Left ventricle myocardium inferior (tissue), 1 donor: ENCODE data around the gene NFIA. TPM values are rescaled to one million over a fixed set of nuclear protein-coding genes. Genes with fewer than 3 reads are reported as not detected.

Experiments
- DNase-seq: peaks from one replicate; pipeline ENCODE4 v3.0.0-alpha.2; 2020
- H3K27ac ChIP-seq: fragments of 200-600 bp; replicated peaks from 2 replicates; pipeline ENCODE4 v1.8.0; 2021
- H3K27me3 ChIP-seq: fragments of 200-600 bp; 2 replicates; pipeline ENCODE4 v1.8.0; 2021; ENCODE audit warnings: low read depth
- H3K36me3 ChIP-seq: fragments of 200-600 bp; 2 replicates; pipeline ENCODE4 v1.8.0; 2021
- H3K4me1 ChIP-seq: fragments of 200-600 bp; 2 replicates; pipeline ENCODE4 v1.8.0; 2021
- H3K4me3 ChIP-seq: fragments of 200-600 bp; 2 replicates; pipeline ENCODE4 v1.8.0; 2021; ENCODE audit warnings: mild to moderate bottlenecking, moderate library complexity
- H3K9me3 ChIP-seq: fragments of 200-600 bp; replicated peaks from 2 replicates; pipeline ENCODE4 v1.8.0; 2021
- intact Hi-C: fragments of 100-400 bp; cut with micrococcal nuclease; formaldehyde crosslinking; loops from one replicate; pipeline ENCODE4 v1.11.0; 2022
- total RNA-seq: library from RNA; stranded (reverse); fragmentation: NEBNext Ultra II Directional; extraction: Animal tissue kit (Norgen Biotek cat#: 25700); gene quantifications from one replicate; pipeline ENCODE4 v1.2.1, GENCODE V29; 2021
- TF ChIP-seq, protein P1 (sequence below): fragments of 200-600 bp; IDR thresholded peaks from 2 replicates; pipeline ENCODE4 v1.8.0; 2021; ENCODE audit warnings: antibody characterized with exemption, mild to moderate bottlenecking, borderline replicate concordance
- donor health status: DM: no; HTN: yes; CAD: no; lungs with severe emphysema.

Gene NFIA
- total RNA-seq, 1 donor from 2014 or later, result 90.2 TPM

DNA sequence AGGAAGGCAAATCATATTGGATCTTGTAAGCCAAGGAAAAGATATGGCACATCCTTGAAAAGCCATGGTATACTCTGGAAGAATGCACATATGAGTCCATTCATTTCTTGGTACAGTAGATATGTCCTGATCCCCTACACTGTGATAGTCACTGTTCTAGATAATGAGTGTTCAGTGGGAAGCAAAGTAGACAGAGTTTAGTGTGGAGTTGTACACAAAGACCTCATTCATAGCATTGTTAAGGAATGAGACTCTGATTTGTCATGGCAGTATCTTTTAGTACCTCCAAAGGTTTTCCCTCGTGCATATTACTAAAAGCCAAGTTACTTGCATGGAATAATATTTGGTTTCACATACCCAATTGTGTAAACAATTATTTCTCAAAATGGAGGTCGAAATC is 204.7 kb downstream of the NFIA start:
- Histone ChIP-seq H3K27me3 (no peaks in the 10 kb centered on the region), H3K36me3 (no peaks in the 10 kb centered on the region), H3K27ac (no peak overlapping the region), H3K4me3 (no peak overlapping the region), H3K9me3 (no peaks in the 10 kb centered on the region), H3K4me1 (peaks cover 69% of the 10 kb centered on the region)
- no peak for DNase-seq
- intact Hi-C loops, result no loop called here
- TF ChIP-seq, protein P1, sequence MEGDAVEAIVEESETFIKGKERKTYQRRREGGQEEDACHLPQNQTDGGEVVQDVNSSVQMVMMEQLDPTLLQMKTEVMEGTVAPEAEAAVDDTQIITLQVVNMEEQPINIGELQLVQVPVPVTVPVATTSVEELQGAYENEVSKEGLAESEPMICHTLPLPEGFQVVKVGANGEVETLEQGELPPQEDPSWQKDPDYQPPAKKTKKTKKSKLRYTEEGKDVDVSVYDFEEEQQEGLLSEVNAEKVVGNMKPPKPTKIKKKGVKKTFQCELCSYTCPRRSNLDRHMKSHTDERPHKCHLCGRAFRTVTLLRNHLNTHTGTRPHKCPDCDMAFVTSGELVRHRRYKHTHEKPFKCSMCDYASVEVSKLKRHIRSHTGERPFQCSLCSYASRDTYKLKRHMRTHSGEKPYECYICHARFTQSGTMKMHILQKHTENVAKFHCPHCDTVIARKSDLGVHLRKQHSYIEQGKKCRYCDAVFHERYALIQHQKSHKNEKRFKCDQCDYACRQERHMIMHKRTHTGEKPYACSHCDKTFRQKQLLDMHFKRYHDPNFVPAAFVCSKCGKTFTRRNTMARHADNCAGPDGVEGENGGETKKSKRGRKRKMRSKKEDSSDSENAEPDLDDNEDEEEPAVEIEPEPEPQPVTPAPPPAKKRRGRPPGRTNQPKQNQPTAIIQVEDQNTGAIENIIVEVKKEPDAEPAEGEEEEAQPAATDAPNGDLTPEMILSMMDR, result no peak

DNA sequence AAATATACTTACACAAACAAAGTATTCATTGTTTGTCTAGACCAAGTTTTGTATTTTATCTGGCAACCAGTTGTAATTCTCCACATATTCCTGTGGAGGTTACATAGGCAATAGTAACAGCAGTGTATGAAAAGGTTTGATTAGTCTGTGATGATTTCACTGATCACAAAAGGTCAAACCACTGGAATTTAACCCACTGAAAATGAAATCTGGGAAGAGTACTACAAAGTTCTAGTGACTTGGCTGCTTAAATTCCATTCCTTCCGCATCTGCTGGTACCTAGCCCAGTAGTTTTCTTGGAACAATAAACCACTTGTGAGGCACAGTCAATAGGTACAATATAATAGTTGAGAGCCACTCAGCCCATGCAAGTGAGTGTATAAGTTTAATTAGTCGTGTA is 205.4 kb downstream of the NFIA start:
- Histone ChIP-seq H3K27me3 (no peaks in the 10 kb centered on the region), H3K36me3 (no peaks in the 10 kb centered on the region), H3K9me3 (no peaks in the 10 kb centered on the region), H3K4me3 (no peak overlapping the region), H3K27ac (no peak overlapping the region), H3K4me1 (peaks cover 68% of the 10 kb centered on the region)
- intact Hi-C loops, result no loop called here
- DNase-seq, result no peak
- TF ChIP-seq, protein P1, result no peak

DNA sequence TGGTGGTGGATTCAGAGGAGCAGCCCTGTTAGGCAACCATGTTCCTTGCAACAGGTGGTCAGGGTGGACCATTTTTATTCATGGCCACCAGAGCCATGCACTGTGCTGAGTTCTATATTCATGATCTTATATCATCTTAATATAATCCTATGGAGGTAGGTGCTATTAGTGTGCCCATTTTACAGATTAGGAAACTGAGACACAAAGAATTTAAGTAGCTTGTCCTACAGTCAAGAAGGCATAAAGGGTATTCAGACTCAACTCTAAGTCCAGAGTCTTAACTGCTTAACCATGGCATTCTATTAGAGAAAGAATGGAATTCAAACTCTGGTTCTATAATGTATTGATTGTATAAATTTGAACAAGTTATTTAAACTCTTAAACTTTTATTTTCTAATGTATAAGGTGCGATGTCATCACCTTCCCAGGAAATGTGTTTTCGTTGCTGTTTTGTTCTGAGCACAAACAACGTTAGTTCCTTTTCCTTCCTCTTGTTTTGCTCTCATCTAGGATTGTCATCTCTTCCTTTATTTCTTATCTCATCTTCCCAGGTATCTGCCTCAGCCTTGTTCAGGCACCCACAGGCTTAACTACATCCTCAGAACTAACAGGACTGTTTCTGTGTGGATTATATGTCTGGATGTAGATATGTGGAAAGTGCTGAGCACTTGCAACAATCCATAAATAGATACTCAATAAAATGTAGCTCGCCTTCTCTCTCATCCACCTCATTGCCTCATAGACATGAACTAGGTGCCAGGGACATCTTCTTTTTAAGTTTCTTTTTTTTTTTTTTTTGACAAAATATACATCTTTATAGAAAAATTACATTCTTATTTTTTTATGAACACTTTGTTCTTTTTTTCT is 207.1 kb downstream of the NFIA start:
- intact Hi-C loops, result no loop called here
- Histone ChIP-seq H3K4me1 (peaks cover 78% of the 10 kb centered on the region), H3K36me3 (no peaks in the 10 kb centered on the region), H3K9me3 (no peaks in the 10 kb centered on the region), H3K4me3 (no peak overlapping the region), H3K27ac (no peak overlapping the region), H3K27me3 (no peaks in the 10 kb centered on the region)
- DNase-seq, result no peak
- TF ChIP-seq, protein P1, result no peak

DNA sequence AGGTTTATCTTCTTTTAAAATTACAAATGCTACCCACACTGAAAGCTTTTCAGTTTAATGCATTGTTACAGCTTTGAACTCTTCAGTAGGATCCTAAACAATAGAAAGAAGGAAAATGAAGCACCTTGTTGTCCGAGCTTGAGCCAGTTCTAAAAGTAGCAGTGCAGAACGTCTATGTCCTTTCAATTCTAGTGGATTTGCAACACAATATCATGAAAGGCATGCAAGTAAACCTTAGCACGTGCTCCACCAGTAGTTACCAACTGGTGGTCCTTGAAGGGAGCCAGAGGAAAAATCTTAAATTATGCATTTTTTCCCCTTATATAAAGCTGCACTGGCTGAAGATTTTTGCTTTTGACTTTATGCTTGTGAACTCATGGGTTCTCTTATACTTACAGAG is 208.2 kb downstream of the NFIA start:
- Histone ChIP-seq H3K4me3 (no peak overlapping the region), H3K36me3 (no peaks in the 10 kb centered on the region), H3K27ac (no peak overlapping the region), H3K9me3 (no peaks in the 10 kb centered on the region), H3K27me3 (no peaks in the 10 kb centered on the region), H3K4me1 (peaks cover 68% of the 10 kb centered on the region)
- intact Hi-C loops, result no loop called here
- TF ChIP-seq, protein P1, result no peak
- no peak for DNase-seq

DNA sequence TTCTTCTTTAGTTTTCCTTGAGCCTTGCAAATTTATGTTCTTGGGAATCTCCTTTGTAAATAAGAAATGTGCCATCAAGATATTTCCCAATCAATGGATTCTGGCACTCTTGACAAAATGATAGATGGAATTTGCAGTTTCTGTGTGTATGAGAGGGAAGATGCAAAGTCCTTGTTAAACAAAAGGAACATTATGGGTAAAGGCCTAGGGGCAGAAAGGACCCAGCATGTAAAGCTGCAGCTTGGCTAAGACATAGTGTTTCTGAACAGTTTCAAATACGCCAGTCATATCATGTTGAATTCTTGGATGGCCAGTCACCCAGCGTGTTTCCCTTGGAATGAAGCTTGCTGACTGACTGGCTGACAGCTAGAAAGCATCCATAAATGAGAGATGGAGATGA is 210.8 kb downstream of the NFIA start:
- TF ChIP-seq, protein P1, result no peak
- no peaks in the 10 kb centered on the region for H3K27me3 ChIP-seq
- H3K27ac ChIP-seq, result no peak overlapping the region
- H3K36me3 ChIP-seq, result no peaks in the 10 kb centered on the region
- intact Hi-C loops, result no loop called here
- H3K9me3 ChIP-seq, result no peaks in the 10 kb centered on the region
- DNase-seq, result no peak
- no peak overlapping the region for H3K4me3 ChIP-seq
- peaks cover 48% of the 10 kb centered on the region for H3K4me1 ChIP-seq
